Dendritic cell treated with granulocyte-macrophage colony-stimulating factor and Interleukin-4, amounts not matched to agents 40 ng/mL and 50 ng/mL, for 4 days (primary cell): ENCODE data around the gene NUP210.

Experiments used
- H3K27ac Mint-ChIP-seq: one replicate; pipeline ENCODE4 v1.8.0; 2022; ENCODE audit warnings: mild to moderate bottlenecking, mixed read lengths
- H3K27me3 Mint-ChIP-seq: one replicate; pipeline ENCODE4 v1.8.0; 2022; ENCODE audit warnings: mild to moderate bottlenecking, mixed read lengths
- H3K36me3 Mint-ChIP-seq: one replicate; pipeline ENCODE4 v1.8.0; 2022; ENCODE audit warnings: low read depth, mixed read lengths
- H3K4me1 Mint-ChIP-seq: one replicate; pipeline ENCODE4 v1.8.0; 2022; ENCODE audit warnings: low read depth, mixed read lengths
- H3K4me3 Mint-ChIP-seq: one replicate; pipeline ENCODE4 v1.8.0; 2022; ENCODE audit warnings: mild to moderate bottlenecking, moderate library complexity, mixed read lengths
- H3K9me3 Mint-ChIP-seq: one replicate; pipeline ENCODE4 v1.8.0; 2022; ENCODE audit warnings: mixed read lengths
- intact Hi-C: fragments of 100-400 bp; cut with micrococcal nuclease; formaldehyde crosslinking; loops from one replicate; pipeline ENCODE4 v1.15.0; 2022

Gene NUP210

GRCh38 chr3:13368834-13369233 lies 51.3 kb downstream of the NUP210 start:
- H3K9me3 Mint-ChIP-seq: no peaks in the 10 kb centered on the region
- intact Hi-C loops: no loop called here
- H3K4me1 Mint-ChIP-seq: no peaks in the 10 kb centered on the region
- H3K27me3 Mint-ChIP-seq: no peaks in the 10 kb centered on the region
- H3K36me3 Mint-ChIP-seq: peaks cover 23% of the 10 kb centered on the region
- no peak overlapping the region for H3K27ac Mint-ChIP-seq
- H3K4me3 Mint-ChIP-seq: no peak overlapping the region

DNA sequence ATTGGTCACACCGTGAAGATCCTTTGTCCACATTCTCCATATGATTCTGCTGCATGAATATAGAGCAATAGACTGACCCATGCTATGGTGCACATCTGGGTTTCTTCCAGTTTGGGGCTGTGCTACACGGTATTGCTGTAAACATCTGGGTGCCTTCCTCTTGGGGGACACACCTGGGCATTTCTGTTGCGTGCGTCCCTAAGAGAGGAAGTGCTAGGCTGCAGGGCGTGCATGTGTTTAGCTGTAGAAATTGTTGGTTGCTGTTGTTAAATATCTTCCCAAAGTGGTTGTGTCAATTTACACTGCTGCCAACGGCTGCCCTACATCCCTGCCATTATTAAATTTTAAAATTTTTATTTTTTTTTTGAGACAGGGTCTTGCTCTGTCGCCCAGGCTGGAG lies 52.4 kb downstream of the NUP210 start:
- peaks cover 34% of the 10 kb centered on the region for H3K36me3 Mint-ChIP-seq
- no peak overlapping the region for H3K4me3 Mint-ChIP-seq
- H3K4me1 Mint-ChIP-seq: no peaks in the 10 kb centered on the region
- H3K27me3 Mint-ChIP-seq: no peaks in the 10 kb centered on the region
- H3K9me3 Mint-ChIP-seq: no peaks in the 10 kb centered on the region
- intact Hi-C loops: no loop called here
- H3K27ac Mint-ChIP-seq: no peak overlapping the region

DNA sequence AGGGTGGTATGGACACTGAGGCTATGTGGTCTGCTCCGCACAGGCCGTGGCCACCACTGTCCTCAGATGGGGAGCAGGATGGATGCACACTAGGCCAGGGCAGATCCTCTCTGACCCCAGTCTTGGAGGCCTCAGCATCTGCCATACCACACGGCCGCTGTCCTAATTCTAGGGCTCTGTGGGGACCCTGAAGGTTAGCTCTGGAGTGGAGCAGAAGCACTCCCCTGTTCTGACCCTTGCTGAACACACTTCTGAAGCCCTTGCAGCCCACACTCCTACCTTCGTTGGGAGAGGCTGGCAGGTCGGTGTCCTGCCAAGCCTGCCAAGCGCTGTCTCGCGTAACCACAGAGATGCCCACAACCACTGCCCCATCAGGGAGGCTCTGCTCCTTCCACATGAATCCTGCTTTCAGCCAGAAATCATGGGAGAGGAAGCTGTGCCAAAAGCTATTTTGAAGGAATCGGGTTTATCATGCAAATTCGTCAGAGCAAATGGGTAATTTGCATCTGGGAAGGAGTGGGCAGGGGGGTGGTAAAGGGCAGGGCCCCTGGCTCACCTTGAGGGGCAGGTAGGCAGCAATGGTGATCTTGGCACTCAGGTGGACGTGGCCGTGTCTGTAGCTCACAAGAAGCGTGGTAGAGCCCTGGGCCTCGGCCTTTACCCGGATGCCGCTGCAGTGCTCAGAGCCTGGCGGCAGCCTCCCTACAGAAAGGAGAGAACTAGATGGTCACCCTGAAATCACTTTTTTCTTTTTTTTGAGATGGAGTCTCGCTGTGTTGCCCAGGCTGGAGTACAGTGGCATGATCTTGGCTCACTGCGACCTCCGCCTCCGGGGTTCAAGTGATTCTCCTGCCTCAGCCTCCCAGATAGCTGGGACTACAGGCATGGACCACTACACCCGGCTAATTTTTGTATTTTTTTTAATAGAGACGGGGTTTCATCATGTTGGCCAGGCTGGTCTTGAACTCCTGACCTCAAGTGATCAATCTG lies 54.4 kb downstream of the NUP210 start:
- Mint-ChIP-seq H3K4me3 (no peak overlapping the region), H3K27me3 (no peaks in the 10 kb centered on the region), H3K27ac (no peak overlapping the region), H3K4me1 (no peaks in the 10 kb centered on the region), H3K36me3 (peaks cover 55% of the 10 kb centered on the region), H3K9me3 (no peaks in the 10 kb centered on the region)
- intact Hi-C loops: no loop called here

DNA sequence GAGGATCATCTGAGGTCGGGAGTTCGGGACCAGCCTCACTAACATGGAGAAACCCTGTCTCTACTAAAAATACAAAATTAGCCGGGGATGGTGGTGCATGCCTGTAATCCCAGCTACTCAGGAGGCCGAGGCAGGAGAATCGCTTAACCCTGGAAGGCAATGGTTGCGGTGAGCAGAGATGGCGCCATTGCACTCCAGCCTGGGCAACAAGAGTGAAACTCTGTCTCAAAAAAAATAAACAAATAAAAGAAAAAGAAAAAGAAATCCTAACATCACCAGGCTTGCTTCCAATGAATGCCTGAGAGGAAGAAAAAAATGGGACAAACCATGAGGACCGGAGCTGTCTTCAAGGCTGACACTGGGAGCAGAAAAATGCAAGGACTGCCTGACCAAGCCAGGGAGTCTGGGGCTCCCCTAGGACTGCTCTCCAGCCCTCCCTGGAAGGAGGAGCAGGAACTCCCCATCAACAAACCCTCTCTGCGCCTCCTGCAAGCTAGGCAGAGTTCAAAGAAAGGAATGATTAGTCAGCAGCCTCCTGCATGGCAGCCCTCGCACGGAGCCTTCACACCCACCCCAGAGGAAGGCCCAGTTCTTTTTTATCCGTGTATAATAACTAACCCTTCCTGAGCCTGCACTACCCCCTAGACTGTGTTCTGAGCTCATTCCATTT lies 55.4 kb downstream of the NUP210 start:
- intact Hi-C loops: no loop called here
- Mint-ChIP-seq H3K36me3 (peaks cover 64% of the 10 kb centered on the region), H3K9me3 (no peaks in the 10 kb centered on the region), H3K27ac (no peak overlapping the region), H3K4me1 (no peaks in the 10 kb centered on the region), H3K4me3 (no peak overlapping the region), H3K27me3 (no peaks in the 10 kb centered on the region)

- Mint-ChIP-seq H3K9me3 (no peaks in the 10 kb centered on the region), H3K36me3 (peaks cover 86% of the 10 kb centered on the region), H3K27ac (no peak overlapping the region), H3K4me1 (no peaks in the 10 kb centered on the region), H3K27me3 (no peaks in the 10 kb centered on the region), H3K4me3 (no peak overlapping the region)
- intact Hi-C loops: no loop called here
Measured at GRCh38 chr3:13362551-13362950, 57.6 kb downstream of the NUP210 start.

- Mint-ChIP-seq H3K36me3 (peaks cover 100% of the 10 kb centered on the region), H3K9me3 (no peaks in the 10 kb centered on the region), H3K27me3 (no peaks in the 10 kb centered on the region), H3K27ac (no peak overlapping the region), H3K4me3 (no peak overlapping the region), H3K4me1 (no peaks in the 10 kb centered on the region)
- intact Hi-C loops: no loop called here
Measured at GRCh38 chr3:13359916-13360315, 60.2 kb downstream of the NUP210 start.

DNA sequence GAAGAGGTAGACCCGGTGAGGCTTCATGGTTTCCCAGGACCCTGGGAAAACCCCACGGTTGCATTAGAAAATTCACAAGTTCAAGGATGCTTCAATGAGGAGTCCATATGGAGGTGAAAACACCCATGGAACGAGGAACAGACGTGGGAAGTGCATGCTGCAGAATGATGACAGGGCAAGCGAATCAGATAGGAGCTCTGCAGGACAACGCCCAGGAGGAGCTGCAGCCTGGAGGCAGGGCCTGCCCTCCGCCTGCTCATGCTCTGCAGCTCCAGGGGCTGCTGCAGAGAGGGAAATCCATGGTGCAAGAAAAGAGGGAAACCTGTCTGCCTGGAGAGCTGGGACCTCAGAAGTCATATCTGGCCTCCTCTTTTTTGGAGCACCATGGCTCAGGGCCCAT lies 61.5 kb downstream of the NUP210 start:
- H3K4me1 Mint-ChIP-seq: peaks cover 4% of the 10 kb centered on the region
- no peak overlapping the region for H3K4me3 Mint-ChIP-seq
- H3K9me3 Mint-ChIP-seq: no peaks in the 10 kb centered on the region
- H3K27ac Mint-ChIP-seq: no peak overlapping the region
- H3K36me3 Mint-ChIP-seq: peaks cover 100% of the 10 kb centered on the region
- no peaks in the 10 kb centered on the region for H3K27me3 Mint-ChIP-seq
- intact Hi-C loops: no loop called here

- H3K4me3 Mint-ChIP-seq: no peak overlapping the region
- no peaks in the 10 kb centered on the region for H3K9me3 Mint-ChIP-seq
- no peaks in the 10 kb centered on the region for H3K27me3 Mint-ChIP-seq
- no peak overlapping the region for H3K27ac Mint-ChIP-seq
- intact Hi-C loops: no loop called here
- H3K4me1 Mint-ChIP-seq: peaks cover 10% of the 10 kb centered on the region
- peaks cover 100% of the 10 kb centered on the region for H3K36me3 Mint-ChIP-seq
Measured at GRCh38 chr3:13358051-13358450, 62.1 kb downstream of the NUP210 start.

GRCh38 chr3:13357074-13357473 lies 63.0 kb downstream of the NUP210 start:
- H3K4me3 Mint-ChIP-seq: no peak overlapping the region
- no peaks in the 10 kb centered on the region for H3K9me3 Mint-ChIP-seq
- peaks cover 18% of the 10 kb centered on the region for H3K4me1 Mint-ChIP-seq
- peaks cover 100% of the 10 kb centered on the region for H3K36me3 Mint-ChIP-seq
- no peaks in the 10 kb centered on the region for H3K27me3 Mint-ChIP-seq
- no peak overlapping the region for H3K27ac Mint-ChIP-seq
- intact Hi-C loops: no loop called here

- H3K9me3 Mint-ChIP-seq: no peaks in the 10 kb centered on the region
- peaks cover 96% of the 10 kb centered on the region for H3K36me3 Mint-ChIP-seq
- H3K27me3 Mint-ChIP-seq: no peaks in the 10 kb centered on the region
- H3K4me1 Mint-ChIP-seq: peaks cover 32% of the 10 kb centered on the region
- intact Hi-C loops: no loop called here
- no peak overlapping the region for H3K4me3 Mint-ChIP-seq
- no peak overlapping the region for H3K27ac Mint-ChIP-seq
Measured at GRCh38 chr3:13353936-13354542, 66.1 kb downstream of the NUP210 start.

GRCh38 chr3:13353506-13353905 lies 66.6 kb downstream of the NUP210 start:
- Mint-ChIP-seq H3K9me3 (no peaks in the 10 kb centered on the region), H3K27ac (no peak overlapping the region), H3K4me3 (no peak overlapping the region), H3K4me1 (peaks cover 36% of the 10 kb centered on the region), H3K27me3 (no peaks in the 10 kb centered on the region), H3K36me3 (peaks cover 91% of the 10 kb centered on the region)
- intact Hi-C loops: no loop called here

DNA sequence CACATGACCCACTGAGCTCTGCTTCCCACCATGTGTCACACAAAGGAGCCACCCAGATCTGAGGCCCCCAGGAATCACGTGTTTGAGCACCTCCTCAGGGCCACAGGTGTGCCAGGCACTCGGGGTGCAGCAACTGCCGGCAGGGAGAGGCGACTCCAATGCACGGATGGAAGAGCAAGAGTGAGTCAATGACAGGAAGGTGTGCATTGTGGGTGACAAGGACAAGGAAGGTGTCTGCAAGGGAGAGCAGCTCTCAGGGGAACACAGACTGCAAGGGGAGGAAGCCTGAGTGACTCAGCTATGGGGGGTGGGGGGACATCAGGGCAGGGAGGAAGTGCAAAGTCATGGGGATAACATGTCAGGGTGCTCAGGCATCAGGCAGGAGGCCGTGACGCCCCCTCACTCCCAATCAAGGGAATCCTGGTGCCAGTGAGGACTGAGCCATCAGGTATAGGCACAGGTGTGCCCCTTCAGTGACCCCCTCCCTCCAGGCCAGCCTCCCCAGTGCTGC lies 67.4 kb downstream of the NUP210 start:
- Mint-ChIP-seq H3K4me3 (no peak overlapping the region), H3K4me1 (peaks cover 39% of the 10 kb centered on the region), H3K27me3 (no peaks in the 10 kb centered on the region), H3K9me3 (no peaks in the 10 kb centered on the region), H3K27ac (peak overlapping the region; percentile 1), H3K36me3 (peaks cover 85% of the 10 kb centered on the region)
- intact Hi-C loops: no loop called here

DNA sequence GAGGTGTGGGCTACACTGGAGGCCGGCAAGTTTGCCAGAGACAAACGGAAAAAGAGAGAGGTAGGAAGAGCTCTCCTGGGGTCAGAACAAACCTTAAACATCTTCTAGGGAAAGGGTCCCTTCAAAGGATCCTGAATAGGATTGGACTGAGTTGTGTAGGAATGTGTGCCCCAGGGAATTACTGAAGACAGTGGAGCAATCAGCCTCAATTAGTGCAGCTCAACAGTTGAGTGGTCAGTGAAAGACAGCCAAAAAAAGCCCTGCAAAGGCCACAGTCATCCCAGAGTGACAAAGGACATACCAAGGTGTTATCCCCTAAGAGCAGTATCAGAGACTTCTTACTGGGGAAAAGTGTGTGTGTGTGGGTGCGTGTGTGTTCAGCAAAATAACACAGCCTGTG lies 70.3 kb downstream of the NUP210 start:
- intact Hi-C loops: loop anchor here (5.0 kb wide), 1 partner anchor 62 kb away; no protein-coding TSS in a partner anchor
- Mint-ChIP-seq H3K27ac (no peak overlapping the region), H3K36me3 (peaks cover 78% of the 10 kb centered on the region), H3K4me3 (no peak overlapping the region), H3K27me3 (no peaks in the 10 kb centered on the region), H3K9me3 (no peaks in the 10 kb centered on the region), H3K4me1 (peaks cover 54% of the 10 kb centered on the region)
